Uterus (tissue), 2 donors: ENCODE results near the gene EYS.

Experiments used
- CTCF ChIP-seq, 4 experiments: fragments of 200-600 bp in 2 of 4; fragments of 450-650 bp in 2 of 4; sonication (generic) in 2 of 4; IDR thresholded peaks; one replicate each; pipeline ENCODE4 v1.5.1; 2016 to 2019; ENCODE audit warnings: antibody characterized with exemption in 4 of 4, mild to moderate bottlenecking in 2 of 4, moderate library complexity in 1 of 4
- POLR2A ChIP-seq, 2 donors: fragments of 450-650 bp; IDR thresholded peaks; one replicate each; pipeline ENCODE4 v1.6.1; 2016; ENCODE audit warnings: antibody characterized with exemption in 2 of 2, mild to moderate bottlenecking in 1 of 2, moderate library complexity in 1 of 2

GRCh38 chr6:63868351-63868750, 1838.7 kb downstream of the EYS start:
- TF ChIP-seq CTCF (IDR thresholded peaks at IDR 0.05) (no peak), POLR2A (IDR thresholded peaks at IDR 0.05) (no peak)
